ENCODE results near the gene PEX11A.
A peak's percentile ranks its signal among the peaks of the same experiment; 100 is the strongest.

PEX11A gene

GRCh38 chr15:89685995-89686394, 4.6 kb downstream of the PEX11A start (continued):
- TF ChIP-seq TSHZ1 (tag by site-specific recombination; IDR thresholded peaks at IDR 0.05; ENCODE audit: borderline replicate concordance) = no peak
- no peak for TF ChIP-seq ELK4 (IDR thresholded peaks at IDR 0.05; ENCODE audit: borderline replicate concordance, low read depth, low read length)
- no peak for TF ChIP-seq HOXC10 (CRISPR knock-in tag; IDR thresholded peaks at IDR 0.05)
- TF ChIP-seq PRDM1 (tag by site-specific recombination; IDR thresholded peaks at IDR 0.05) = no peak
- TF ChIP-seq MZF1 (tag by site-specific recombination; IDR thresholded peaks at IDR 0.05; ENCODE audit: borderline replicate concordance) = no peak

GRCh38 chr15:89681146-89681545, 9.4 kb downstream of the PEX11A start:
- H3K9me3 ChIP-seq (ENCODE audit: control insufficient read depth, insufficient read depth, low read depth, low read length) = no peaks in the 10 kb centered on the region
- H3K36me3 ChIP-seq (ENCODE audit: control insufficient read depth in 2 of 2, insufficient read depth in 1 of 2, low read length in 2 of 2) = peaks cover 15 to 33% of the 10 kb centered on the region in 2 experiments
- no peak overlapping the region for H3K27ac ChIP-seq (ENCODE audit: extremely low read depth, low read depth, low read length)
- CTCF ChIA-PET = interaction anchor here (0.8 to 1.0 kb wide), 2 partner anchors 8 to 10 kb away, joined by 4 to 6 read pairs; partner anchors contain the start of genes PEX11A and WDR93
- H3K4me1 ChIP-seq (ENCODE audit: control insufficient read depth, insufficient read depth, low read length) = no peaks in the 10 kb centered on the region
- no peak overlapping the region for H3K4me3 ChIP-seq (ENCODE audit: low read depth, low read length)
- POLR2A ChIA-PET = interaction anchor here (1.4 kb wide), 1 partner anchor 9 kb away, joined by 3 read pairs; no protein-coding TSS in a partner anchor
- TF ChIP-seq ZNF416 (tag by site-specific recombination; IDR thresholded peaks at IDR 0.05) = no peak
- no peak for TF ChIP-seq ZNF600 (tag by site-specific recombination; IDR thresholded peaks at IDR 0.05)
- TF ChIP-seq ZBTB17 (tag by site-specific recombination; IDR thresholded peaks at IDR 0.05) = peak; percentile 91
- TF ChIP-seq ZBTB20 (tag by site-specific recombination; IDR thresholded peaks at IDR 0.05) = no peak
- no peak for TF ChIP-seq ZNF623 (tag by site-specific recombination; IDR thresholded peaks at IDR 0.05)
- no peak for TF ChIP-seq ZBTB11 (tag by site-specific recombination; conservative IDR thresholded peaks at IDR 0.05; ENCODE audit: low read depth)

GRCh38 chr15:89680282-89680873, 10.2 kb downstream of the PEX11A start:
- Histone ChIP-seq H3K27ac (ENCODE audit: extremely low read depth, low read depth, low read length) (no peak overlapping the region), H3K4me1 (ENCODE audit: control insufficient read depth, insufficient read depth, low read length) (no peaks in the 10 kb centered on the region), H3K4me3 (ENCODE audit: low read depth, low read length) (no peak overlapping the region), H3K9me3 (ENCODE audit: control insufficient read depth, insufficient read depth, low read depth, low read length) (no peaks in the 10 kb centered on the region), H3K36me3 (ENCODE audit: control insufficient read depth in 2 of 2, insufficient read depth in 1 of 2, low read length in 2 of 2) (peaks cover 15 to 25% of the 10 kb centered on the region in 2 experiments)
- ChIA-PET POLR2A (no interaction called here), CTCF (no interaction called here)
- TF ChIP-seq TRIM28 (IDR thresholded peaks at IDR 0.05; ENCODE audit: borderline replicate concordance, low read length) (no peak), ZNF629 (tag by site-specific recombination; IDR thresholded peaks at IDR 0.05) (0 out of 2 replicates have a peak, but pooled peaks have one; percentile 10)

All from HEK293 (cell line).